ENCODE results near the gene L1CAM. TPM values are rescaled to one million over a fixed set of nuclear protein-coding genes. Genes with fewer than 3 reads are reported as not detected.

L1CAM gene
- total and polyA plus RNA-seq, 2 experiments from 2014 or later: 0.86 to 1.5 TPM

- no peaks in the 10 kb centered on the region for H3K4me1 ChIP-seq (ENCODE audit: low read depth)
- H3K27ac ChIP-seq: no peak overlapping the region
- no peaks in the 10 kb centered on the region for H3K9me3 ChIP-seq (ENCODE audit: low read depth)
- no peaks in the 10 kb centered on the region for H3K36me3 ChIP-seq
- no peak overlapping the region for H3K4me3 ChIP-seq
- TF ChIP-seq CTCF (IDR thresholded peaks at IDR 0.05; ENCODE audit: low read depth, low read length): no peak
- no peak for DNase-seq (ENCODE audit: low read depth in 1 of 2, low spot score in 1 of 2)
- H3K27me3 ChIP-seq: no peaks in the 10 kb centered on the region
Observed at GRCh38 chrX:153874085-153874365, 11.9 kb downstream of the L1CAM start.

GRCh38 chrX:153873282-153874084, 12.5 kb downstream of the L1CAM start:
- no peak for TF ChIP-seq CTCF (IDR thresholded peaks at IDR 0.05; ENCODE audit: low read depth, low read length)
- Histone ChIP-seq H3K36me3 (no peaks in the 10 kb centered on the region), H3K4me3 (no peak overlapping the region), H3K27ac (no peak overlapping the region), H3K9me3 (ENCODE audit: low read depth) (no peaks in the 10 kb centered on the region), H3K27me3 (no peaks in the 10 kb centered on the region), H3K4me1 (ENCODE audit: low read depth) (no peaks in the 10 kb centered on the region)
- DNase-seq (ENCODE audit: low read depth in 1 of 2, low spot score in 1 of 2): peak in 1 of 2 donors; percentile 11

GRCh38 chrX:153871946-153872878, 13.8 kb downstream of the L1CAM start:
- no peak for TF ChIP-seq CTCF (IDR thresholded peaks at IDR 0.05; ENCODE audit: low read depth, low read length)
- no peaks in the 10 kb centered on the region for H3K36me3 ChIP-seq
- H3K27me3 ChIP-seq: no peaks in the 10 kb centered on the region
- no peak overlapping the region for H3K4me3 ChIP-seq
- H3K27ac ChIP-seq: no peak overlapping the region
- no peaks in the 10 kb centered on the region for H3K9me3 ChIP-seq (ENCODE audit: low read depth)
- no peaks in the 10 kb centered on the region for H3K4me1 ChIP-seq (ENCODE audit: low read depth)
- no peak for DNase-seq (ENCODE audit: low read depth in 1 of 2, low spot score in 1 of 2)

GRCh38 chrX:153871451-153871850, 14.5 kb downstream of the L1CAM start:
- TF ChIP-seq CTCF (IDR thresholded peaks at IDR 0.05; ENCODE audit: low read depth, low read length): no peak
- Histone ChIP-seq H3K9me3 (ENCODE audit: low read depth) (no peaks in the 10 kb centered on the region), H3K27me3 (no peaks in the 10 kb centered on the region), H3K36me3 (no peaks in the 10 kb centered on the region), H3K4me1 (ENCODE audit: low read depth) (no peaks in the 10 kb centered on the region), H3K27ac (no peak overlapping the region), H3K4me3 (no peak overlapping the region)
- no peak for DNase-seq (ENCODE audit: low read depth in 1 of 2, low spot score in 1 of 2)

- Histone ChIP-seq H3K4me1 (ENCODE audit: low read depth) (no peaks in the 10 kb centered on the region), H3K36me3 (no peaks in the 10 kb centered on the region), H3K9me3 (ENCODE audit: low read depth) (no peaks in the 10 kb centered on the region), H3K27me3 (no peaks in the 10 kb centered on the region), H3K4me3 (no peak overlapping the region), H3K27ac (no peak overlapping the region)
- DNase-seq (ENCODE audit: low read depth in 1 of 2, low spot score in 1 of 2): no peak
- no peak for TF ChIP-seq CTCF (IDR thresholded peaks at IDR 0.05; ENCODE audit: low read depth, low read length)
Observed at GRCh38 chrX:153870791-153871360, 15.1 kb downstream of the L1CAM start.
